Measurements from ENCODE around the gene C16orf54.
"Not testable (repeated sequence)": the region's sequence is repeated elsewhere in the genome, so short reads cannot be mapped to it uniquely, and the experiment has no call there.

The C16orf54 gene

DNA sequence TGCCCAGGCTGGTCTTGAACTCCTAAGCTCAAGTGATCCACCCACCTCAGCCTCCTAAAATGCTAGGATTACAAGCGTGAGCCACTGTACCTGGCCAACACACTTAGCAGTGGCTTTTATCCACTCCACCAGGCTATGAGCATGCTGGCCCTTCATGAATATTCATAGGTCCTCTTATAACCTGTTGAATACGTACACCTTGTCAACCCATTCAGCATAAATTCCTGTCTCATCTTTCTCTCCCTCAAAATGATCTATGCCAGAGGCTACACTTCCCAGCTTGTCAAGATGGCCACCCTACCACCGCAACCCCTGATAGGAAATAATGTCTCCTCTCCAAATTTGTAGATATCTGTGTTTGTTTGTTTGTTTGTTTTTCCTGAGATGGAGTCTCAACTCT lies 21.3 kb upstream of the C16orf54 start:
- DNase-seq = no peak

DNA sequence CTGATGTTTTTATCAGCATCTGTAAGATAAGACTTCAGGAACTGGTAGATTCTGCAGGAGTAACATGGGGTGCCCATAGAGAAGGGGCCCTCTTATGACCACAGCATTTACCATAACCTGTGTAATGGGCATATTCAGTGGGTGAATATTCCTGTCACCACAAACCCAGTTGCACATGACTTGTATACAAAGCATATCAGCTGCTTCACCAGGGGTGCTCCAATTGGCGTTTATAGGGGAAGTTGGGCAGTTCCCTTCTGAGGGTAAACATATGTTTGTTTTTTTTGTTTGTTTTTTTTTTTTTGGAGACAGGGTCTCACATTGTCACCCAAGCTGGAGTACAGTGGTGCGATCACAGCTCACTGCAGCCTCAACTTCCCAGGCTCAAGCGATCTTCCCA lies 20.8 kb upstream of the C16orf54 start:
- DNase-seq = no peak

DNA sequence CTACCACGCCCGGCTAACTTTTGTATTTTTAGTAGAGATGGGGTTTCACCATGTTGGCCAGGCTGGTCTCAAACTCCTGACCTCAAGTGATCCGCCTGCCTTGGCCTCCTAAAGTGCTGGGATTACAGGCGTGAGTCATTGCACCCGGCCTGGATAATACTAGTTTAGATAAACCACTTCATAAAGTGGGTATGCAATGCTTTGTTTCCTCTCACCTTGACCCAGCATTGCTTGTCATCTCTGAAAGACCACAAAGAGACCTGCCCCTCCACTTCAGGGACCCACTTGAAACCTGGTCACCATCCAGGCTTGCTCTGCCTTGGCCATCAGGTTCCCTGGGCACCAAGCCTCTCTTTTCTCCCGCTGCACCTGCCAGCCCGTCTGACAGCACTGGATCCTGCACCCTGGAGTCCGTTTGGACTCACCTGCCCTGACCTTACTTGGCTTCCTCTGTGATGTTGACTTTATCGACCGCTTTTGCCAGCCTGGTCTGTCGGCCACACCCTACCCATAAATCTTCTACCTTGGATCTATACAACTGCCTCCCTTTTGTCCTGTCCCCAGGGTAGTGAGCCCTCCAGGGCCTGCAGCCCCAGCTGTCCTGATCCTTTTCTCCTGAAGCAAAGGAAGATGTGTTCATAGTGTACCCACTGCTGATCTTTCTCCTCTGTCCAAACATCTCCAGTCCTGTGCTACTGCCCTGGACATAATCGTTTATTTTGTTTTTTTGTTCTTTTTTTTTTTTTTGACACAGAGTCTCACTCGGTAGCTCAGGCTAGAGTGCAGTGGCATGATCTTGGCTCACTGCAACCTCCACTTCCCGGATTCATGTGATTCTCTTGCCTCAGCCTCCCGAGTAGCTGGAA lies 19.6 kb upstream of the C16orf54 start:
- DNase-seq = peak; percentile 12

DNA sequence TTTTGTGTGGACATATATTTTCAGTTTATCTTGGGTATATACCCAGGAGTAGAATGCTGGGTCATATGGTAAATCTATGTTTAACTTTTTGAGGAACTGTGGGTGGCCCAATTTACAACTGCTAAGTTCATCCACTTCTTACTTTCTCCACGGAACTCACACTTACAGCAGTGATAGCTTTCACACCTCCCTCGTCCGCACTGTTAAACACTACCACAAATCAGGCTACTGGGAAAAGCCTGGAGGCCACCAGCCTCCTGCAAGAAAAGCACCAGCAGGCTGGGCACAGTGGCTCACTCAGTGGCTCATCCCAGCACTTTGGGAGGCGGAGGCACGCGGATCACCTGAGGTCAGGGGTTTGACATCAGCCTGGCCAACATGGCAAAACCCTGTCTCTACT lies 17.5 kb upstream of the C16orf54 start:
- no peak for DNase-seq

DNA sequence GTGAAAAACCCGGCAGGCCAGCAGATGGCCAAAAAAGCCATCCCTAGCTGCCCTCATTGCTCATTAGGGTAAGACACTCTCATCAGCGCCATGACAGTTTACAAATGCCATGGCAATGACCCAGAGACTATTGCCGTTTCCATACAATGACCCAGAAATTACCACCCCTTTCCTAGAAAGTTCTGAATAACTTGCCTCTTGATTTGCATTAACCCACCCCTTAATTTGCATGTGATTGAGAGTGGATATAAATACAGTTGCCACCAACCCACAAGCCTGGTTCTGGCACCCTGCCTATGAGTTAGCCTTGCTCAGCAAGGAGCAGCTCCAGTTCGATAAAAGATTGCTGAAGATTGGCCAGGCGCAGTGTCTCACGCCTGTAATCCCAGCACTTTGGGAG lies 16.1 kb upstream of the C16orf54 start:
- DNase-seq = no peak

DNA sequence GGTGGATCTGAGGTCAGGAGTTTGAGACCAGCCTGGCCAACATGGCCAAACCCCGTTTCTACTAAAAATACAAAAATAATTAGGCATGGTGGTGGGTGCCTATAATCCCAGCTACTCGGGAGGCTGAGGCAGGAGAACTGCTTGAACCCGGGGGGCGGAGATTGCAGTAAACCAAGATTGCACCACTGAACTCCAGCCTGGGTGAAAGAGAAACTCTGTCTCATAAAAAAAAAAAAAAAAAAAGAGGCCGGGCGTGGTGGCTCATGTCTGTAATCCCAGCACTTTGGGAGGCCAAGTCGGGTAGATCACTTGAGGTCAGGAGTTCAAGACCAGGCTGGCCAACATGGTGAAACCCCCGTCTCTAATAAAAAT lies 15.5 kb upstream of the C16orf54 start:
- not testable (repeated sequence) for DNase-seq

DNA sequence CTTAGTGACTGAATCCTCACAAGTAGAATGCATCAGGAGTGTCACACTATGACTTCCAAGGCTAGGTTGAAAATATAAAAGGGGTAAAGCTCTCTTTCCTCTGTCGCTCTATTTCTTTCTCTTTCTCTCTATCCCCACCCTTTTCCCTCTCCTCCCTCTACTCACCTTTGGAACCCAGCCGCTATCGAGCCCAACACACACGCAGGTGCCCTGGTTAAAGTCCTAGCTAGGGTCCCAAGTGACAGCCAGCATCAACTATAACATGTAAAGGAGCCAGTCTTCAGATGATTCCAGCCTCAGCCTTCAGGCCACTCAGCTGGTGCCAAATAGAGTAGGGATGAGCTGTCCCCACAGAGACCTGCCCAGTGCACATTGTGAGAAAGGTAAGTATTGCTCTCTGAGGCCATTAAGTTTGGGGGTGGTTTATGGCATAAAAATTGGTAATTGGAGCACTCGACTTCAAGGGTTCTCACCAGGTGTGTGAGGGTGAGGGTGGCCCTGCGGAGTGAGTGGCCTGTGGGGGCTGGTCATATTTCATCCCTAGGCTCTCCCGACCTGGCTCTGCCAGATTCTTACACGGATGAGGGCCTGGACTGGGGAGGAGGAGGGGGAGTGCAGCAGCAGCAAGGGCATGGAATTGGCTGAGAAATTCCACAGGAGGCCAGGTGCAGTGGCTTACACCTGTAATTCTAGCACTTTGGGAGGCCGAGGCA lies 14.9 kb upstream of the C16orf54 start:
- DNase-seq = peak; percentile 52

DNA sequence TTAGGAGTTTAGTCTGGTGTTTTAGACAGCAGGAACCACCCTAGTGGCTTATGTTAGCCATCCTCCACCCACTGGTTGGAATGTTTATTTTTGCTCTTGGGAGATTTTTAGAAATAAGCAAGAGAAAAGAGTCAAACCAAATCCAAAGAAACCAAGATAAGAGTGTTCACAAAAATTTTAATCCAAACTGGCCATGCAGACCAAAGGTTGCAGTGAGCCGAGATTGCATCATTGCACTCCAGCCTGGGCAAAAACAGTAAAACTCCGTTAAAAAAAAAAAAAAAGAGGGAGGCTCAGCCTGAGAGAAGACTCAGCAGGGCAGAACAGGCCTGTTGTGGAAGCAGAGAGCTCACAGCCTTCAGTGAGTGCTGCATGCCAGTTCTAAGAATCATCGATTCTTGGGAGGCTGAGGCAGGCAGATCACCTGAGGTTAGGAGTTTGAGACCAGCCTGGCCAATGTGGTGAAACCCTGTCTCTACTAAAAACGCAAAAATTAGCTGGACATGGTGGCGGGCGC lies 12.2 kb upstream of the C16orf54 start:
- no peak for DNase-seq

DNA sequence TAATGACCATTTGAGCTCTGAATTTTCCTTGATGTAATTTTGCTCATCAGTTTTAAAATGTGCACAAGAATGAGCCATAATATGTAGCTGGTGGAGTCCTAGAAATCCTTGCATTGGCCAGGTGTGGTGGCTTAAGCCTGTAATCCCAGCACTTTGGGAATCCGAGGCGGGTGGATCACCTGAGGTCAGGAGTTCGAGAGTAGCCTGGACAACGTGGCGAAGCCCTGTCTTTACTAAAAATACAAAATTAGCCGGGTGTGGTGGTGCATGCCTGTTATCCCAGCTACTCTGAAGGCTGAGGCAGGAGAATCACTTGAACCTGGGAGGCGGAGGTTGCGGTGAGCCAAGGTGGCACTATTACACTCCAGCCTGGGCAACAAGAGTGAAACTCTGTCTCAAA lies 11.3 kb upstream of the C16orf54 start:
- not testable (repeated sequence) for DNase-seq

DNA sequence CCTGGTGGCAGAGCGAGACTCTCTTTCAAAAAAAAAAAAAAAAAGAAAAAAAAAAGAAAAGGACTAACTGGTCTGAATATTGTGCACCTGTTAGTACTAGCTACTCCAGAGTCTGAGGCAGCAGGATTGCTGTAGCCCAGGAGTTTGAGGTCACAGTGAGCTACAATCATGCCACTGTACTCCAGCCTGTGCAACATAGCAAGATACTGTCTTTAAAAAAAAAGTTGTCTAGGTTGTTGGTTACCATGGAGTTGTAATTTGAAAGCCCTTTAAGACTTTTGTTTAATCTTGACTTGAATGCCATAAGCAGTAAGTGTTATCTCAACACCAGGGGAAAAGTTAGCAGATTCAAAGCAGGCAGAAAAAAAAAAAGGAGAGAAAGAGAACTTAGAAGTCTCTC lies 10.9 kb upstream of the C16orf54 start:
- no peak for DNase-seq

DNA sequence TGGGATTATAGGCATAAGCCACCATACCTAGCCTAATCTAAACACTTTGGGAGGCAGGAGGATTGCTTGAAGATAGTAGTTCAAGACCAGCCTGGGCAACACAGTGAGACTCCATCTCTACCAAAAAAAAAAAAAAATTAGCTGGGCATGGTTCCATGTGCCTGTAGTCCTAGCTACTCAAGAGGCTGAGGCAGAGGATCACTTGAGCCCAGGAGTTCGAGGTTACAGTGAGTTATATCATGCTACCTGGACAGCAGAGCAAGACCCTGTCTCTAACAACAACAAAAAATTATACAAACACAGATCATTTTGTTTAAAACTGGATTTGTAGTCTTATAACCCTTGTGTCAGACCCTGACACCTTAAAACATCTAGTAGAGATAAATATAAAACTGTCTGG lies 7.7 kb upstream of the C16orf54 start:
- no peak for DNase-seq

DNA sequence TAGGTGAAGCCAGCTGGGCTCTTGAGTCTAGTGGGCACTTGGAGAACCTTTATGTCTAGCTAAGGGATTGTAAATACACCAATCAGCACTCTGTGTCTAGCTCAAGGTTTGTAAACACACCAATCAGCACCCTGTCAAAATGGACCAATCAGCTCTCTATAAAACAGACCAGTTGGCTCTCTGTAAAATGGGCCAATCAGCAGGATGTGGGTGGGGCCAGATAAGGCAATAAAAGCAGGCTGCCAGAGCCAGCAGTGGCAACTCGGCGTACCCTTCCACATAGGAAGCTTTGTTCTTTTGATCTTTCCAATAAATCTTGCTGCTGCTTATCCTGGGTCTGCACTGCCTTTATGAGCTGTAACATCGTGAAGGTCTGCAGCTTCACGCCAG lies 3.0 kb upstream of the C16orf54 start:
- not testable (repeated sequence) for DNase-seq

DNA sequence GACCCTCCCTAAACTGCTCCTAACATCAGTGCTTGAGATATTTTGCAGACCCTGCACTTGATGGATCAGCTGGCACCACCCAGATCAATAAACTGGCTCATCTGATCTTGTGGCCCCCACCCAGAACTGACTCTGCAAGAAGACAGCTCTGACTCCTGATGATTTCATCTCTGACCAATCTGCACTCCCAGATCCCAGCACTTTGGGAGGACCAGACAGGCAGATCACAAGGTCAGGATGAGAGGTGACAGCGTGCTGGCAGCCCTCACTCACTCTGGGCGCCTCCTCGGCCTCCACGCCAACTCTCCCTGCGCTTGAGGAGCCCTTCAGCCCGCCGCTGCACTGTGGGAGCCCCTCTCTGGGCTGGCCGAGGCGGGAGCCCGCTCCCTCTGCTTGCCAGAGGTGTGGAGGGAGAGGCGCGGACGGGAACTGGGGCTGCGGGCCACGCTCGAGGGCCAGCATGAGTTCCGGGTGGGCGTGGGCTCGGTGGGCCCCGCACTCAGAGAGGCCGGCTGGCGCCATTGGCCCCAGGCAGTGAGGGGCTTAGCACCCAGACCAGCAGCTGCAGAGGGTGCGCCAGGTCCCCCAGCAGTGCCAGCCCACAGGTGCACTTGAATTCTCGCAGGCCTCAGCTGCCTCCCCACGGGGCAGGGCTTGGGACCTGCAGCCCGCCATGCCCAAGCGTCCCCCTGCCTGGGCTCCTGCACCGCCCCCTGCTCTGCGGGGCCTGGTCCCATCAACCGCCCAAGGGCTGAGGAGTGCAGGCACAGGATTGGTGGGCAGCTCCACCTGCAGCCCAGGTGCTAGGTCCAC lies 2.4 kb upstream of the C16orf54 start:
- no peak for DNase-seq

DNA sequence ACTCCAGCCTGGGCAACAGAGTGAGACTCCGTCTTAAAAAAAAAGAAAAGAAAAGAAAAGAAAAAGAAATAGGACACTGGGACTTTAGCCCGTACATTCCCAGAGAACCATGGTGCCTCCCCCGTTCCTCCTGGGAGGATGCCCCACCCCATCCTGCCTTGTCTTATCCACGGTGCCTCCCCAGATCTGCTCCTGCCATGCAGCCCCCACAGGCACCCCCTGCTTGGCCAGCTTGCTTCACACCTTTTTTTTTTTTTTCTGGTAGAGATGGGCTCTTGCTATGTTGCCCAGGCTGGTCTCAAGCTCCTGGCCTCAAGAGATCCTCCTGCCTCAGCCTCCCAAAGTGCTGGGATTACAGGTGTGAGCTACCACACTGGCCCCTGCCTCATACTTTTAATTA lies 728 bp upstream of the C16orf54 start:
- DNase-seq = not testable (repeated sequence)

DNA sequence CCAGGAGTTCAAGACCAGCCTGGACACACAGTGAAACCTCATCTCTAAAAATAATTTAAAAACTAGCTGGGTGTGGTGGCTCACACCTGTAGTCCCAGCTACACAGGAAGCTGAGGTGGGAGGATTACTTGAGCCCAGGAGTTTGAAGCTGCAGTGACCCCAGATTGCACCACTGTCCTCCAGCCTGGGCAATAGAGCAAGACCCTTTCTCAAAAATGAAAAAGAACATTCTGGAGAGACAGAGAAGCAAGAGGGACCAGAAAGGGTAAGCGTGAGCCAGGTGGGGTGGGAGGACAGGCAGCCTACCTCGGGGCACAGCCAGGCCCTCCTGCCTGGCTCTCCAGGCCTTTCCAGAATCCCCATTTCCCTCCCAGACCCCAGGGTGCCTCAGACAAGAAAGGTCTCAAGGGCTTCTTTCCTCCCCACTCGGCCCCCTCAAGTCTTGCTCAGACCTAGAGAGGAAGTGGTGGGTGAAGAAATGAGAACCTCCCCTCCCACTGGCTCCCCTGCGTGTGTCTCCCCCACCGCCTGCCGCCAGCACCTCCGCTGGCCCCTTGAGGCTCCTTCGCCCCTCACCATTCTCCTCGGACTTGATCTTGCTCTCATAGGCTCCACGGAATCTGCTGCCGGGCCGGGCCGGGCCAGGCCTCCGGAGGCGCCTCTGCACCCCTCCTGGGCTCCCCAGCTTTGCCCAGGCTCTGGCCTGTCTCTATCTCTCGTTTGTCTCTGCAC lies 503 bp downstream of the C16orf54 start:
- no peak for DNase-seq

DNA sequence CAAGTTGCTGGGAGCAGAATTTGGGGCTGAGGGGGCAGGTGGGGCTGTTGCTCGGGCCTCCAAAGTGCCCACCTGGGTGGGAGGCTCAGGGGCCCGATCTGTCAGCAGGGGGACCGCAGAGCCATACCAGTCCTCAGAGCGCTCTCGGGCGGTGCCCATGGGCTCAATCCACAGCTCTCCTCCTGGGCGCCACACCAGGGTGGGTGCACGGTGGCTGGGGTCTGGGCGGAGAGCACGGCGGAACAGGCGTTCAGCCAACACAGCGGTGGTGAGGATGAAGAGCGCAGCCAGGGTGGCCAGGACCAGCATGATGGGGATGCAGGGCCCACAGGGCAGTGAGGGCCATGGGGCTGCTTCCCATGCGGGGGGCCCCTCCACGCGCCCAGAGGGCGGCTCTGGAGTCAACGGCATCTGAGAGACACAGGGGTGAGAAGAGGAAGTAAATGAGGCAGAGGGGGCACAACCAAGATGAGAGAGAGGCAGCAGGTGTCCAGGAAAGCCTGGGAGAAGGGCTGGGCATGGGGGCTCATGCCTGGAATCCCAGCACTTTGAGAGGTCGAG lies 1.2 kb downstream of the C16orf54 start:
- DNase-seq = no peak

DNA sequence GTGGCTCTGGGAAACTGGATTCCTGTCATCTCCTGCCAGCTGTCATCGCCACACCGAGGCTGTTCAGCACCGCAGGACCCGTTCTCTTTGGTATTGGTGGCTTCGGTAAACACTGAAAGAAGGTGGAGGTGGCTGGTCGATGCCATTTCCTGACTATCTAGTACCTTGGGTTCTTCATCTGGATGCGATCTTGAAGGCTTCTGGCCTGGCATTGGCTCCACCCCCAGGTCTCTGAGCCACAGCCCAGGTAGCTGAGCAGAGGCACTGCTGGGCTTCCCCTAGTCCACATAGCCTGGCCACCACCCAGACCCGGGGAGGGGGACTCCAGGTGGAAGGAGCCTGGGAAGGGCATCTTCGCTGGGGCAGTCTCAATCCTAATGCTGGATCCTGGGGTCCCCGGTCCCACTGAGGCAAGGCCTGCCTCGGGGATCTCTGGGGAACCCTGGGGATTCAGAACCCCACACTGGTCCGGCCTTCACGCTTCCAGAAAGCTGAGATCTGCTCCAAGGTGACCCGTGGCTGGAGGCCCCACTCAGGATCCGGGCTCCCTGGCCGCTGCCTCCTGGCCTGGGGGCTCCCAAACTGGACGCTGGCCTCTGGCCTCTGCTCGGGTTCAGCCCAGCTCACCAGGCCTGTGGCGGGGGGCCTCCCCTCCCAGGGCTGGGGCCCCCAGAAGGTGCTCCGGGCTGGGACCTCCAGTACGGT lies 1.8 kb downstream of the C16orf54 start:
- DNase-seq = no peak

DNA sequence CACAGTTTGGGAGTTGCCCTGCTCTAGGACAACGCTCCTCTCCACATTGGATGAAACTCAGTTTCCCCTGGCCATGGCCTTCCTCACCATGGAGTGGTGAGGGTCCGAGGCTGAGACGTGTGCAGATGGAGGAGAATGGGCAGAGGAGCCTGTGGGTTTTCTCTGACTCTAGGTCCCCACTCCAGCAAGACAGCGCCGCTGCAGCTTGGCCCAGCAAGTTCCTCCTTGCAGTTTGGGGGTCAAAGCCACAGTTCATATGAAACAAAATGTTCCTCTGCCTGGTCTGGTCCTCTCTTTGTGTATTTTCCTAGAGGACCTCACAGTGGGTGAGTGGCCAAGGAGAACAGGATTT lies 2.3 kb downstream of the C16orf54 start:
- DNase-seq = no peak

DNA sequence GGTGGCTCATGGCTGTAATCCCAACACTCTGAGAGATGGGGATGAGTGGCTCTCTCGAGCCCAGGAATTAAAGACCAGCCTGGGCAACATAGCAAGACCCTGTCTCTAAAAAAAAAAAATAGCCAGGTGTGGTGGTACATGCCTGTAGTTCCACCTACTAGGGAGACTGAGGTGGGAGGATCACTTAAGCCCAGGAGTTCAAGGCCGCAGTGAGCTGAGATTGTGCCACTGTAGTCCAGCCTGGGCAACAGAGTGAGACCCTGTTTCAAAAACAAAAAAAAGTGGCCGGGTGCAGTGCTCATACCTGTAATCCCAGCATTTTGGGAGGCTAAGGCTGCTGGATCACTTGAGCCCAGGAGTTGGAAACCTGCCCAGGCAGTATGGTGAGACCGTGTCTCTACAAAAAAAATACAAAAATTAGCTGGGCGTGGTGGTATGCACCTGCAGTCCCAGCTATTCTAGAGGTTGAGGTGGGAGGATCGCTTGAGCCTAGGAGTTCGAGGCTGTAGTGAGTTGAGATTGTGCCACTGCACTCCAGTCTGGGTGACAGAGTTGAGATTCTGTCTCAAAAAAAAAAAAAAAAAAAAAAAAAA lies 3.0 kb downstream of the C16orf54 start:
- DNase-seq = no peak

DNA sequence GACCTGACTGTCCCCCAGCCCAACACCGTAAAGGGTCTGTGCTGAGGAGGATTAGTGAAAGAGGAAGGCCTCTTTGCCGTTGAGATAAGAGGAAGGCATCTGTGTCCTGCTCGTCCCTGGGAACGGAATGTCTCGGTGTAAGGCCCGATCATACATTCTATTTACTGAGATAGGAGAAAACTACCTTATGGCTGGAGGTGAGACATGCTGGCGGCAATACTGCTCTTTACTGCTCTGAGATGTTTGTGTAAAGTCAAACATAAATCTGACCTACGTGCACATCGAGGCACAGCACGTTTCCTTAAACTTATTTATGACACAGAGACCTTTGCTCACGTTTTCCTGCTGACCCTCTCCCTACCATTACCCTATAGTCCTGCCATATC lies 5.2 kb downstream of the C16orf54 start:
- not testable (repeated sequence) for DNase-seq

DNA sequence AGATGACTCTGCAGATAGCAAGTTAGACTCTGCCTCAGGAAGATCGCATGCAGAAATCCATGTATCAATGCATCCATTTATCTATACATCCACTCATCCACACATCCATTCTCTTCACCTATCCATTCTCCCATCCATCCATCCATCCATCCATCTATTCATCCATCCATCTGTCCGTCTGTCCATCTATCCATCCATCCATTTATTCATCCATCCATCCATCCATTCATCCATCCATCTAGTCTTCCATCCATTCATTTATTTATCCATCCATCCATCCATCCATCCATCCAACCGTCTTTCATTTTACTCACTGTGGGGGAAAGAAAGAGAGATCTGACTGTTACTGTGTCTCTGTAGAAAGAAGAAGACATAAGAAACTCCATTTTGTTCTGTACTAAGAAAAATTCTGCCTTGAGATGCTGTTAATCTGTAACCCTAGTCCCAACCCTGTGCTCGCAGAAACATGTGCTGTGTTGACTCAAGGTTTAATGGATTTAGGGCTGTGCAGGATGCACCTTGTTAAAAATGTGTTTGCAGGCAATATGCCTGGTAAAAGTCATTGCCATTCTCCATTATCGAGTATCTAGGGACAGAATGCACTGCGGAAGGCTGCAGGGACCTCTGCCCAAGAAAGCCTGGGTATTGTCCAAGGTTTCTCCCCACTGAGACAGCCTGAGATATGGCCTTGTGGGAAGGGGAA lies 5.7 kb downstream of the C16orf54 start:
- DNase-seq = not testable (repeated sequence)

Measured in NCI-H1105 (cell line).